GM18517 (cell line): ENCODE data around the gene C1orf141.
"Not testable (repeated sequence)": the region's sequence is repeated elsewhere in the genome, so short reads cannot be mapped to it uniquely, and the experiment has no call there.

Source experiments
- ATAC-seq: cut with Tn5 transposase; IDR thresholded peaks from one replicate; pipeline ENCODE4 v1.9.1; 2021; ENCODE audit warnings: mild to moderate bottlenecking, moderate library complexity; ENCODE audit not compliant: unreplicated experiment

C1orf141 gene

GRCh38 chr1:67143966-67144365, 9.2 kb upstream of the C1orf141 start:
- no peak for ATAC-seq

GRCh38 chr1:67142931-67143330, 8.2 kb upstream of the C1orf141 start:
- ATAC-seq, result no peak

GRCh38 chr1:67141832-67142231, 7.1 kb upstream of the C1orf141 start:
- not testable (repeated sequence) for ATAC-seq

GRCh38 chr1:67140460-67140859, 5.7 kb upstream of the C1orf141 start:
- no peak for ATAC-seq

- no peak for ATAC-seq
Measured at GRCh38 chr1:67138813-67139499, 4.2 kb upstream of the C1orf141 start.

GRCh38 chr1:67137307-67137753, 2.6 kb upstream of the C1orf141 start:
- ATAC-seq, result no peak

- ATAC-seq, result no peak
Measured at GRCh38 chr1:67135354-67135753, 584 bp upstream of the C1orf141 start.

- ATAC-seq, result no peak
Measured at GRCh38 chr1:67133177-67133576, 1.6 kb downstream of the C1orf141 start.

- no peak for ATAC-seq
Measured at GRCh38 chr1:67130673-67131072, 4.1 kb downstream of the C1orf141 start.

GRCh38 chr1:67126974-67127373, 7.8 kb downstream of the C1orf141 start:
- ATAC-seq, result no peak

GRCh38 chr1:67126111-67126746, 8.5 kb downstream of the C1orf141 start:
- ATAC-seq, result no peak

- no peak for ATAC-seq
Measured at GRCh38 chr1:67124455-67124854, 10.3 kb downstream of the C1orf141 start.

GRCh38 chr1:67120855-67121619, 13.7 kb downstream of the C1orf141 start:
- no peak for ATAC-seq

GRCh38 chr1:67118646-67119045, 16.1 kb downstream of the C1orf141 start:
- no peak for ATAC-seq

- no peak for ATAC-seq
Measured at GRCh38 chr1:67118191-67118590, 16.6 kb downstream of the C1orf141 start.

- ATAC-seq, result no peak
Measured at GRCh38 chr1:67114162-67114561, 20.6 kb downstream of the C1orf141 start.

GRCh38 chr1:67110352-67110751, 24.4 kb downstream of the C1orf141 start:
- peak; percentile 51 for ATAC-seq

- ATAC-seq, result no peak
Measured at GRCh38 chr1:67105508-67105907, 29.3 kb downstream of the C1orf141 start.

- no peak for ATAC-seq
Measured at GRCh38 chr1:67103548-67103947, 31.2 kb downstream of the C1orf141 start.

- no peak for ATAC-seq
Measured at GRCh38 chr1:67100833-67101232, 33.9 kb downstream of the C1orf141 start.

- ATAC-seq, result no peak
Measured at GRCh38 chr1:67097305-67097704, 37.5 kb downstream of the C1orf141 start.

GRCh38 chr1:67094191-67094590, 40.6 kb downstream of the C1orf141 start:
- no peak for ATAC-seq
